K562 (cell line): Measurements from ENCODE around the gene MITF.

Source experiments
- BDP1 ChIP-seq: IDR thresholded peaks from 3 replicates; pipeline ENCODE4 v1.6.1; 2011; ENCODE audit not compliant: insufficient read length, insufficient read depth
- CTCF ChIP-seq, 3 experiments: IDR thresholded peaks in 2 of 3; conservative IDR thresholded peaks in 1 of 3; 2 replicates each; pipeline ENCODE4 v1.5.1; 2011 to 2012; ENCODE audit warnings: low read length in 3 of 3, mild to moderate bottlenecking in 3 of 3, control low read depth in 2 of 3, improper control_type of control experiment in 1 of 3, inconsistent platforms in 1 of 3, low read depth in 1 of 3, mixed read lengths in 1 of 3, moderate library complexity in 1 of 3; ENCODE audit not compliant: insufficient read depth in 2 of 3
- KLF6 ChIP-seq: fragments of 250-450 bp; sonication (Bioruptor Pico); IDR thresholded peaks from 2 replicates; pipeline ENCODE4 v1.4.0; 2020; ENCODE audit warnings: mild to moderate bottlenecking, moderate library complexity, borderline replicate concordance
- PKNOX1 ChIP-seq: fragments of 450-650 bp; IDR thresholded peaks from 2 replicates; pipeline ENCODE4 v1.6.1; 2016
- POLR2A ChIP-seq: fragments of 450-650 bp; conservative IDR thresholded peaks from 2 replicates; pipeline ENCODE4 v1.6.1; 2016
- SMARCA5 ChIP-seq: fragments of 450-650 bp; IDR thresholded peaks from 2 replicates; pipeline ENCODE4 v1.6.1; 2016
- ZNF217 ChIP-seq: sonication (generic); formaldehyde crosslinking; IDR thresholded peaks from 2 replicates; pipeline ENCODE4 v1.8.0; 2022; ENCODE audit warnings: mild to moderate bottlenecking, missing genetic modification reagents

- TF ChIP-seq KLF6 (no peak), SMARCA5 (no peak), CTCF (IDR thresholded peaks at IDR 0.05 in 2 of 3, conservative IDR thresholded peaks at IDR 0.05 in 1 of 3; ENCODE audit: insufficient read depth in 2 of 3, low read depth in 1 of 3, low read length in 3 of 3) (no peak), POLR2A (no peak), PKNOX1 (no peak), ZNF217 (CRISPR knock-in tag) (no peak), BDP1 (no peak)
These were observed 22.9 kb downstream of the MITF start for GRCh38 chr3:69761896-69762767.
